Measurements from ENCODE around the gene HSD17B2.

The HSD17B2 gene

DNA sequence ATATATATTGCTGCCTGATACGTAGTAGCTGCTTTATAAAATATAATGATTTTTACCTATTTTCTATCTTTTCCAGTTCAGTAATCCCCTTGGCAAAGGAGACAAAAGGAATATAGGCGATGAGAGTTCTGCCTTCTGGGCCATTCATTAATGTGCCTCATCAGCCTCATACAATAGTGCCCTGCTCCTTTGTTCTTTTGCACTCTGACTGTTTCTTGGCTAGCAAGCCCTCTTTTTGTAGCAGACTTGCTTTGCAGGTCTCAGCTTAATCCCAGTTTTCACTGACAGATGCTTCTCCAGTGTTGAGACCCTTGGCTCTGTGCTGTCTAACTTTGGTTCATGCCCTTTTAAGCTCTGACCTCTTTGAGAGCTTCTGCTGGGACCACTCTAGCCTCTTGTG is 10.4 kb downstream of the HSD17B2 start:
- in situ Hi-C loops (cut with HindIII; ENCODE audit: low pct_unique_long_range_greater_than_20kb, low sequenced_read_pairs): no loop called here
- TF ChIP-seq JUND (IDR thresholded peaks at IDR 0.05; ENCODE audit: low read depth): no peak
- DNase-seq (ENCODE audit: low read depth in 1 of 2, low spot score in 1 of 2): no peak

DNA sequence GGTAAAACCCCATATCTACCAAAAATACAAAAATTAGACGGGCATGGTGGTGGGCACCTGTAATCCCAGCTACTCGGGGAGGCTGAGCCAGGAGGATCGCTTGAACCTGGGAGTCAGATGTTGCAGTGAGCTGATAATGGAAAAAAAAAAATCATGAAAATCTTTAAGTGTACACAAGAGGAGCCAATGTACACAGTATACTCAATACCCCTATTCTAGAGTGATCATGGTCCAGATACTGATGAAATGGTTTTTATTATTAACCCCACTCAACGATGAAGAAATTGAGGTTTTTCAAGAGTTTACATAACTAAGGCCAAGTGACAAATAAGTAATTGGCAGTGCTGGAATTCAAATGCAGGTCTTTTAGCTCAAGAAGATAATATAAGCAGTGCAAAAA is 11.5 kb downstream of the HSD17B2 start:
- DNase-seq (ENCODE audit: low read depth in 1 of 2, low spot score in 1 of 2): no peak
- in situ Hi-C loops (cut with HindIII; ENCODE audit: low pct_unique_long_range_greater_than_20kb, low sequenced_read_pairs): no loop called here
- no peak for TF ChIP-seq JUND (IDR thresholded peaks at IDR 0.05; ENCODE audit: low read depth)

DNA sequence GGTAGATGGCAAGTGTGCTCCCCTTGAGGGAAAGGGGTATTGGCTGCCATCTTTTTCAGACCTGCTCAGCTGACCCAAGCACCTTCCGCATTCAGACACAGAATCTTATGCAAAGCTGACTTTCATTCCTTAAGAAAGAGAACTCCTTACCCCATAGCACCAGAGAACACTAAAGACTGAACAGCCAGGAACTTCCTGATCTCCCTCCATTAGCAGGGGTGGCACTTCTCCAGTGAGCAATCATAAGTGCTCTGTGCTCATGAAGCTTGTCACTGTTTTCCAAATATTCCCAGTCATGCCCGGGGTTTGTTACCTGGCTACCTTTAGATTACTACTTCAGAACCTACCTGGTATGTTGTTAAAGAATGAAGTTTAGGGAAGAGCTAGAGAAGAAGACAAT is 11.9 kb downstream of the HSD17B2 start:
- TF ChIP-seq JUND (IDR thresholded peaks at IDR 0.05; ENCODE audit: low read depth): no peak
- DNase-seq (ENCODE audit: low read depth in 1 of 2, low spot score in 1 of 2): no peak
- in situ Hi-C loops (cut with HindIII; ENCODE audit: low pct_unique_long_range_greater_than_20kb, low sequenced_read_pairs): no loop called here

DNA sequence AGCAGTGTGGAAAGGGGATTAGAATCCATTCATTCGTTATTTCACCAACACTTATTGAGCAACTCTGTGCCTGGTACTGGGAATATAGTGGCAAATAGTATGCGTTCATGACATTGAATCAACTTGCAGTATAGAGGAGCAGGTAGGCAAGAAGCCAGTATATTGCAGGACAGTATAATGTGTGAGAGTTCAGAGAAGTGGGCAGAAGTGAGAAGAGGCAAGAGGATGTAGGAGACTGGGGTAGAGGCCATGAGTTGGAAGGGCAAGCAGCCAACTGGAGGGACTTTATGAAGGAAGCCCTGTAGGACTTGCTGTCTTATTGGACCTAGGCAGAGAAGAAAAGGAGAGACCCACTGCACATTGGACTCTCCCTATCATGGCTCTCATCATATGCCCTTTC is 12.3 kb downstream of the HSD17B2 start:
- TF ChIP-seq JUND (IDR thresholded peaks at IDR 0.05; ENCODE audit: low read depth): no peak
- in situ Hi-C loops (cut with HindIII; ENCODE audit: low pct_unique_long_range_greater_than_20kb, low sequenced_read_pairs): no loop called here
- DNase-seq (ENCODE audit: low read depth in 1 of 2, low spot score in 1 of 2): no peak

DNA sequence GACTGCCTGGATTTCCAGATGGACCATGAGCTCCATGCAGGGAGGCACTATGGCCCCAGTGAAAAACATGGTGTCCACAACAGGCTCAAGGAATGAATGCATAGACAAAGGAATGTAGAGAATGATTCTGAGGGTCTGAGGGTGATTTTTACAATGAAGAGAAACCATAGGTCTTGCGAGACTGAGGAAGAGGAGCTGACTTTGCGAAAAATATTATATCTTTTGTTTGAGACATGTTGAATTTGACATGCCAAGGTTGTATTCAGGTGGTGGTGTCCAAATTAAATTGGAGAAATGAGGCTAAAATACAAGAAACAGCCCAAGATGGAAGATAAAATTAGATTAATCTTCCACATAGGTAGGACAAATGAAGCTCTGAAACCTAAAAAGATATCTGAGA is 12.7 kb downstream of the HSD17B2 start:
- no peak for TF ChIP-seq JUND (IDR thresholded peaks at IDR 0.05; ENCODE audit: low read depth)
- no peak for DNase-seq (ENCODE audit: low read depth in 1 of 2, low spot score in 1 of 2)
- in situ Hi-C loops (cut with HindIII; ENCODE audit: low pct_unique_long_range_greater_than_20kb, low sequenced_read_pairs): no loop called here

DNA sequence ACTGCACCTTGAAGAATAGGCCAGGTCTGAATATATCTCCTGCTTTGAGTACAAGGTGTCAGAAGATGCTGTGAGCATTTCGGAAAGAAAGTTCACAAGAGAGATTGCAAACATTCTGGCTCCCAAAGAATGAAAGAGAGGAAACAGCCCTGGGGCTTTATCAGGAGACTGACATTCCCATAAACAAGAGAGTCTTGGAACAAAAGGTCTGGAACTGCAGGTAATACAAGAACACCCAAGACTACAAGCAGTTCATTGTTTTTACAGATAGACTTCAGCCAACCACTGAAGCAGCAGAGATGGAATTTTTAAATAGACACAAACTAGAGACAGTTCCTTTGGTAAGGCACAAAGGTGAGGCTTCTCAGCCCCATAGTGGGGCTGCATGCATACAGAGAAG is 14.4 kb downstream of the HSD17B2 start:
- in situ Hi-C loops (cut with HindIII; ENCODE audit: low pct_unique_long_range_greater_than_20kb, low sequenced_read_pairs): no loop called here

DNA sequence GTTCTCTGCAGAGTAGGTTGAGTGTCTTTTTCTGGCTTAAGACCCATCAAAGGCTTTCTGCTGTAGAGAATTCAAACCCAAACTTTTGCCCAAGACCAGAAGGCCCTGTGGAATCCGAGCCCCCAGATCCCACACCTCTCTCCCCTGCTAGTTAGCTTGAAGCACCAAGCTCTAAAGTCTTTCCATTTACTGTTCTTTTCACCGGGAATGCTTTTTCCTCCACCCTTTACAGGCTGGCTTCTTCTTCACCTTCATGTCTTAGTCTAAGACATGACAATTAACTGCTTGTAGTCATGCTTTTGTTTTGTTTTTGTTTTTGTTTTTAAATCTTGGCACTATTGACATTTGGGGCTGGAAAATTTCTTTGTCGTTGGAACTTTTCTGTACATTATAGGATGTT is 15.5 kb downstream of the HSD17B2 start:
- TF ChIP-seq JUND (IDR thresholded peaks at IDR 0.05; ENCODE audit: low read depth): no peak
- in situ Hi-C loops (cut with HindIII; ENCODE audit: low pct_unique_long_range_greater_than_20kb, low sequenced_read_pairs): no loop called here
- no peak for DNase-seq (ENCODE audit: low read depth in 1 of 2, low spot score in 1 of 2)

More for the DNA sequence above, 14.4 kb downstream of the HSD17B2 start:
- TF ChIP-seq JUND (IDR thresholded peaks at IDR 0.05; ENCODE audit: low read depth): no peak
- DNase-seq (ENCODE audit: low read depth in 1 of 2, low spot score in 1 of 2): peak in 1 of 2 experiments; percentile 84

DNA sequence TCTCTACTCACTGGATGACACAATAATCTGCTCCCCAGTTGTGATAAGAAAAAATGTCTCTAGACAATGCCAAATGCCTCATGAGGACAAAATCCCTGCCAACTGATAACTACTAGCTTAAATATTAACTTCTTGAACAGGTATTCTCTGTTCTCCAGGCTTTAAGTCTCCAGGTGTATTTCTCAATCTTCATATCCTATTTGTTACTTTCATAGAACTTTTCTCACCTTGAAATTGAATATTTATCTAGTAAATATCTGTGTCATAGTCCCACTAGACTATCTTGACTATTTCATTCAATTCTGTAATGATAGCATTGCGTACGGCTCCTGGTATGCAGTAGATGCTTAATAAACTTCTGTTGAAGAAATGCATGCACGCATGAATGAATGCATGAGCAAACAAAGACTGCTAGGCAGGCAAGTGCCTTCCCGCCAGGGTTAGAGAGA is 15.9 kb downstream of the HSD17B2 start:
- in situ Hi-C loops (cut with HindIII; ENCODE audit: low pct_unique_long_range_greater_than_20kb, low sequenced_read_pairs): no loop called here
- no peak for DNase-seq (ENCODE audit: low read depth in 1 of 2, low spot score in 1 of 2)
- no peak for TF ChIP-seq JUND (IDR thresholded peaks at IDR 0.05; ENCODE audit: low read depth)

DNA sequence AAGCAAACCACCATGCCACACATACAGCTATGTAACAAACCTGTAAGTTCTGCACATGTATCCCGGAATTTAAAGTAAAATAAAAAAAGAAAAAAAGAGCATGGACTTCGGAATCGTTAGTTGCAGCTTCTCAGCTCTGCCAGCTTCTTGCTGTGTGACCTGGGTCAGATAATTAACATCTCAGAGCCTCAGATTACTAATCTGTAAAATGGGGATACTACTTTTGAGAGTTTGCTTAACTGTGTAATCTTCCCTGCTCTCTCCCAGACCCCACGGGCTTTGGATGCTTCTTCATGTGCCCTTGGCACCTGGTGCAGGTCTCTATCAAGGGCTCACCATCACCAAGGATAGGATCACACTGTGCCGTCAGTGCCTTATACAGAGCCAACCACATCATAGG is 16.6 kb downstream of the HSD17B2 start:
- DNase-seq (ENCODE audit: low read depth in 1 of 2, low spot score in 1 of 2): no peak
- in situ Hi-C loops (cut with HindIII; ENCODE audit: low pct_unique_long_range_greater_than_20kb, low sequenced_read_pairs): no loop called here
- no peak for TF ChIP-seq JUND (IDR thresholded peaks at IDR 0.05; ENCODE audit: low read depth)

DNA sequence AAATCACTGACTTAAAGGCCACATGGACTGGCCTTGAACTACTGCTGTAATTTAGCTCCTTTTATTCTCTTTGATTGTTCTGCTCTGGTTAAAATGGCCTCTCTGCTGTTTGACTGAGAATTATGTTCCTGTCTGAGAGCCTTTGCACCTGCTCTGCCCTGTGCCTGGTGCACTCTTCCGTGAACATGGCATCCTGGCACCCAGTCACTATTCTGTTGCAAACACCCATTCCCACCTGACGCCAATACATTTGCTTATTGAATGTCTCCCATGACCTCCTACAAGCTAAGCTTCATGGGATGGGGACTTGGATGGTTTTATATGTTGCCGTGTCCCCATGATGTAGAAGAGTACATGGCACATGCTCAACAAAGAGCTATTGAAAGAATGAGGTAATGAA is 20.1 kb downstream of the HSD17B2 start:
- no peak for TF ChIP-seq JUND (IDR thresholded peaks at IDR 0.05; ENCODE audit: low read depth)
- DNase-seq (ENCODE audit: low read depth in 1 of 2, low spot score in 1 of 2): no peak
- in situ Hi-C loops (cut with HindIII; ENCODE audit: low pct_unique_long_range_greater_than_20kb, low sequenced_read_pairs): no loop called here

DNA sequence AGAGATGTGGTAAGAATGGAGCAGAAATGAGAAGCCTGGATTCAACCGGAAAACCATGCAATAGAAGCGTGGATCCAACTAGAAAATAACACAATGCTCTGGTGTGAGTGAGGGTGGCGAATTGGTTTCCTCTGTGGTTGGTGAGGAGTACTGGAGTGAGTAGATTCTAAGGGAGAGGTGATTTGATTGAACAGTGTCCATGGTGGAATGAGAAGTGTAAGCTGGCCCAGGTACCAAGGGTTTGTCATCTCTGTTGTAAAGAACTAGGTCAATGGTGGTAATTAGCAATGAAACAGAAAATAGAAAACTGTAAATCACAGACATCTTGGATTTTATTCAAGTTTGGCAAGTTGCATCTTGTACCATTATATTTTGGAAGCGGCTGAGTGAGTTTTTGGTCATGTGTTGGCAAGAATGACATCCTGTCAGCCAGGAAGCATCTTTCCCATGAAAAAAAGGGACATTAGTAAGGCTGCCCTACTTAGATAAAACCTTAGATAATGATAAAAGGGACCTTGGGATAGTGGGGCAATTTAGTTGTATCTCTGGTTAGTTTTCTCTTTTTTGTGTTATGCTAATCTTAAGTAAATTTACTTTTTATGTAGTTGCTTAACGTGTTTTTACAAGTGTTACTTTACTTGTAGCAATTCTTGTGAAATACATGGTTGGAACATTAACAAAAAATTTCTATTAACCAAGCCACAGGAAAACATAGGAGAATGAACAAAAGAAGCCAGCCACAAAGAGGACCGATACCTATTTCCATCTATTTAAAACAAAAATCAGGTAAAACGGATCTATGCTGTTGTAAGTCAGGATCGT is 20.9 kb downstream of the HSD17B2 start:
- no peak for TF ChIP-seq JUND (IDR thresholded peaks at IDR 0.05; ENCODE audit: low read depth)
- in situ Hi-C loops (cut with HindIII; ENCODE audit: low pct_unique_long_range_greater_than_20kb, low sequenced_read_pairs): no loop called here
- DNase-seq (ENCODE audit: low read depth in 1 of 2, low spot score in 1 of 2): peak in 1 of 2 experiments; percentile 37

DNA sequence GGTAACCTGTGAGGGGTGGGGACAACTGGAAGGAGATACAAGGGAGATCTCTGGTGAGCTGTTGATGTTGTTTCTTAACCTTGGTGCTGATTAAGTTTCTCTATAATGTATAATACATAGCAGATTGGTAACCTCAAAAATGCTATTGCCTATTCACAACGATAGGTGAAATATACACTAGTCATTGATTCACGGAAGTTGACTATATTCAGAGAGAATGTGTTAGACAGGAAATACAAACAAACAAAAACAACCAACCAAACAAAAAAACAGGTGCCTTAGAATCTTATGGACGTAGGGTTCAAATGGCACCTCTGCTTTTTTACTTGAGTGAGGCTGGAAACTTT is 21.5 kb downstream of the HSD17B2 start:
- no peak for DNase-seq (ENCODE audit: low read depth in 1 of 2, low spot score in 1 of 2)
- in situ Hi-C loops (cut with HindIII; ENCODE audit: low pct_unique_long_range_greater_than_20kb, low sequenced_read_pairs): no loop called here
- no peak for TF ChIP-seq JUND (IDR thresholded peaks at IDR 0.05; ENCODE audit: low read depth)

DNA sequence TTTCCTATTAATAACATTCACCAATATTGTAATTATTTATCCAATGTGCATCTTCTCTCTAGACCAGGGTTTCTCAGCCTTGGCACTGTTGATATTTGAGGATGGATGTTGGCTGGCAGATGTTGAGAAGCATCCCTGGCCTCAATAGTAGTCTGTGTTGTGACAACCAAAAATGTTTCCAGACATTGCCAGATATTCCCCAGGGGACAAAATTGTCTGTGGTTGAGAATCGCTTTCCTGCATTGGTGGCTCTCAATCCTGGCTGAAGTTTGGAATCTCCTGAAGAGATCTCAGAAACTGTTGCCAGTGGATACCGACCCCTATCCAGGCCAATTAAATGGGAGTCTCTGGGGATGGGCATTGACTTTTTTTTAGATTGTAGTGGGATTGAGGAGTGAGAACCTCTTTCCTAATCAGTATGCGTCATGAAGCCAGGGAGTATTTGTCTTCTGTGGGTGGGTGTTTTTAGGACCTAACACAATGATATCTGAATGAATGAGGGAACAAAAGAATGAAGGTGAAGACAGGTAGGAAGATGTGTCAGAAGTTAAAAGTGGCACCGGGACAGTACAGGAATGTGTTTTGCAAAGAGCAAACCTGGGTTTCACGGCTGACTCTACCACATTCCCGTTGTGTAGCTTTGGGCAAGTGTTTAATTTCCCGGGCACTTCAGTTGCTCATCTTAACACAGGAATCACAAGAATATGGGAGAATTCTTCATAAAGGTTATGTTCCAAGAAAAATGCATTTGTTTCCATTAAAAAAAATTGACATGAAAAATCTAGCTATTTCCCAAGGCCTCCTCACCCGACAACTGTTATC is 24.3 kb downstream of the HSD17B2 start:
- in situ Hi-C loops (cut with HindIII; ENCODE audit: low pct_unique_long_range_greater_than_20kb, low sequenced_read_pairs): no loop called here
- peak in 1 of 2 experiments; percentile 61 for DNase-seq (ENCODE audit: low read depth in 1 of 2, low spot score in 1 of 2)
- TF ChIP-seq JUND (IDR thresholded peaks at IDR 0.05; ENCODE audit: low read depth): no peak
